AG20443 (cell line): Measurements from ENCODE around the gene MED13.
A peak's percentile ranks its signal among the peaks of the same experiment; 100 is the strongest.
"Not testable (repeated sequence)": the region's sequence is repeated elsewhere in the genome, so short reads cannot be mapped to it uniquely, and the experiment has no call there.

Experiments
- DNase-seq: peaks from one replicate; pipeline ENCODE4 v3.0.0; 2012; ENCODE audit warnings: low spot score, mixed read lengths

MED13 gene

DNA sequence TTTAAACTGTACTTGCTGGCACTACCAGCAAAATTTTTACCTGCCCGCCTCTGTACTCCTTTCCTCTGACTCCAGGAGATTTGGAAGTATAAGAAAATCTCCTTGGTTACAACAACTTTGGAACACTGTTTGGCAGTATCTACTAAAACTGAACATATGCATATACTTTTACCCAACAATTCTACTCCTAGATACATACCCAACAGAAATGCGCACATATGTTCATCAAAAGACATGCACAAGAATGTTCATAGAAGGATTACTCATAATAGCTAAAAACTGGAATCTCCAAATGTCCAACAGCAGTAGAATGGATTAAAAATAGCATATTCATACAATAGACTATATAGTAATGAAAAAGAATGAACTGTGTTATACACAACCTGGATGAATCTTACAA is 21.7 kb upstream of the MED13 start:
- DNase-seq, result no peak

DNA sequence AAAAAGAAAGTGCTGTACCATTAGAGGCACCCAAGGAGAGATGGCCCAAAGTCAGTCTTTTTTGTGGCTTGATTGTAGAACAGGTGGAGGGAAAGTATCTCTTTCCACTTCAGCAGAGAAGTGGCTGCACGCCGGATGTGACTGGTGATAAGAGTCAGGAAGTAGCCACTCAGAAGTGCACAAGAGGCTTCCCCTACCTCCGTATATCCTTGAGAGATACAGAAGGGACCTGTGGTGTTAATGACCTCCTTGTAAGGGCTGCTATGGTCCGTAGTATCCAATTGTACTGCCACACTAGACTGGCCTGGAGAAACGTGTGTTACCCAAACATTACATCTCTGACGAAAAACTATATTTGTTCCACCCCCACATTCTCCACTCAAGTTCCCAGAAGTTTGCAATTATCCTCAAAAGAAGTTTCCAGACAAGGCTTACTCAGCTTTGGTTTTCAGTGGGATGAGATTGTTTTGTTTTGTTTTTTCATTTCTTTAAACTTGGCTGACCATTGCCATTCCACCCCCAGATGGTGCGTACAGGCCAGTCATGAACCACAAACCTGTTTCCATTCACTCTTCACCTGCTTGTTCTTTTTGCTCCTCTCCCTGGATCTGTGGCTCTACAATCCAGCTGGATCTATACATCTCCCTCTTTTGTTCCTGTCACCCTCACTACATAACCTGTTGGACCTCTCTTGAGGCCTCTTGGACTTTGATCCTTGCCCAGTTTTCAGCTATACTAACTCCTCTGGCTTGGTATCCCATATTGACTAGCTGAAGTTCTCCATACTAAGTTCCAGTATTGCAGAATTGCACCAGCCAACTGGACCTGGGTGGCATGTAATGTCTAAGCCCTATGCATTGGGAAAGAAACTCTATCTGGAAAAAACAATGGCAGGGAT is 20.7 kb upstream of the MED13 start:
- peak; percentile 67 for DNase-seq

DNA sequence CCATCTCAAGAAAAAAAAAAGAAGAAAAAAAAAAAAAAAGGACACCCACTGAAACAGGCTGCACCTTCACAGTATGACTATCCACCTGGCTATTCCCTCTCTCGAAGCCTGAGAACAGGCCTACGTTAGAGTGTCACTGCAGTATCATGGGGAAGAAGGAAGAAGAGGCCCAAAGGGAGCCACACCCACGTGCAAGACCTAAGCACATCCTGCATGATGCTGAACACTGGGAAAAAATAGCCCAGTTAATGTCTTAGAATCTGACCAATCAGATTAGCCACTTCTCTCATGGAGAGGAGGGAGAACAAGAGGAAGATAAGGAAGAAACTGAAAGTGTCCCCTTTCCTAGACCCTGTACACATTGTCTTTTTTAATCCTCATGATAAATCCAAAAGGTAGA is 19.5 kb upstream of the MED13 start:
- no peak for DNase-seq

DNA sequence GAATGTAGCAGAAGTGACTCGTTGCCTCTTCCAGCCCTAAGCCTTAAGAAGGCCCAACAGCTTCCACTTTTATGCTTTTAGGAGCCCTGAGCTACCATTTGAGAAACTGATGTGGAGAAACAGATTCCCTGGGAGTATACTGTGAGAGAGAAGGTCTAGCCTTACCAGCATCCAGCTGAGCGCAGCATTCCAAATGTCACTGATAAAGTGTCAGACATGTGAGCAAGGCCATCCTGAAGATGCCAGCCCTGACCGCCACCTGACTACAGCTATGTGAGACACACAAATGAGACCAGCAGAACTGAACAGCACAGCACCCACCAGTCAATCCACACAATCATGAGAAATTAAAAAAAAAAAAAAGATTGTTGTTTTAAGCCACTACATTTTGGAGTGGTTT is 18.6 kb upstream of the MED13 start:
- DNase-seq, result no peak

DNA sequence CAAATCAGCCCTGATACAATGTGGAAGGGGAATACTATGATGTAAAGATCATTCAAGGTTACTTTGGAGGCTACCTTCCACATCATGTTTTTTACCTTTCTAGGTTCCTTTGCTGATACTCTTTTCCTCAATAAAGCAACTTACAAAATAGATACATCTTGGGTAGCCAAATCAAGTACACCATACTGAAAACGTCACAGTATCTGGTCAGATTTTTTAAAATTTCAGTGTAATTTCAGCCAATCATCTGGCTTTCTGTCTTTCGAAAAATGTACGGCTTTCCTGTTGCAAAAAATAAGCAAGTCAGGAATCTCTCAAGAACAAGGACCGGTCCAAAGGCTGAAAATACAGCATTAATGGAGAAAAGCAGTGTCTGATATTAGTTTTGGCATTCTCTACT is 15.6 kb upstream of the MED13 start:
- no peak for DNase-seq

DNA sequence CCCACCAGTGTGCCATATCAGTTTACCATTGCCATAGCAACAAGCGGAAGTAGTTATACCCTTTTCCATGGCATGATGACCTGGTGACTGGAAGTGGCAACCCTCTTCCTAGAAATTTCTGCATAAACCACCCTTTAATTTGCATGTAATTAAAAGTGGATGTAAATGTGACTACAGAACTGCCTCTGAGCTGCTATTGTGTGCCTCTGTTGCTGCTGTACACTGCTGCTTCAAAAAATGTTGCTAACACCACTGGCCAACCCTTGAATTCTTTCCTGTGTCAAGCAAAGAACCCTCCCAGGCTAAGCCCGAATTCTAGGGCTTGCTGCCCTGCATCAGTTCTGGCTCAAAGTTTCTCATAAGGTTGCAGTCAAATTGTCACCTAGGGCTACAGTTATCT is 12.9 kb upstream of the MED13 start:
- no peak for DNase-seq

DNA sequence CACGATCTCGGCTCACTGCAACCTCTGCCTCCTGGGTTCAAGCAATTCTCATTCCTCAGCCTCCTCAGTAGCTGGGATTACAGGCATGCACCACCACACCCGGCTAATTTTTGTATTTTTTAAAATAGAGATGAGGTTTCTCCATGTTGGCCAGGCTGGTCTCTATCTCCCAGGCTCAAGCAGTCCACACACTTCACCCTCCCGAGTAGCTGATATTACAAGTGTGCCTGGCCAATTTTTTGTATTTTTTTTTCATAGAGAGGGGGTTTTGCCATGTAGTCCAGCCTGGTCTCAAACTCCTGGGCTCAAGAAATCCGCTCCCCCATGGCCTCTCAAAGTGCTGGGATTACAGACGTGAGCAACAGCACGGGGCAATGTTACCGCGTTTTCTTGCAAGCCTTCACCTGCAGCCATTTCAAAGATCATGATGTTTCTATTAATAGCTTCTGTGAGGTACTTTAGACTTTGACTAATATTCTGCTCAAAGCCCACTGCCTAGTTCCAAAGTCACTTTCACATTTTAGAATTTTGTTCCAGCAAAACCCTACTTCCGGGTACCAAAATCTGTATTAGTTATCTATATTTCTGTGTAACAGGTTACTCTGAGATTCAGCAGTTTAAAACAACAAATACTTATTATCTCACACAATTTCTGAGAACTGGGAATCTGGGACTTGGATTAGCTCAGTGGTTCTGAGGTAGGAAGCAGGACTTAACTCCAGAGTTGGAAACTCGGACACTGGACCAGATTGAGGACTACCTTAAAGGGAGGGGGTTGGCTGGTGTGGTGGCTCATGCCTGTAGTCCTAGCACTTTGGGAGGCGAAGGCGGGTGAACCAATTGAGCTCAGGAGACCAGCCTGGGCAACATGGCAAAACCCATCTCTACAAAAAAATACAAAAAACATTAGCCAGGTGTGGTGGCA is 12.0 kb upstream of the MED13 start:
- DNase-seq, result no peak

DNA sequence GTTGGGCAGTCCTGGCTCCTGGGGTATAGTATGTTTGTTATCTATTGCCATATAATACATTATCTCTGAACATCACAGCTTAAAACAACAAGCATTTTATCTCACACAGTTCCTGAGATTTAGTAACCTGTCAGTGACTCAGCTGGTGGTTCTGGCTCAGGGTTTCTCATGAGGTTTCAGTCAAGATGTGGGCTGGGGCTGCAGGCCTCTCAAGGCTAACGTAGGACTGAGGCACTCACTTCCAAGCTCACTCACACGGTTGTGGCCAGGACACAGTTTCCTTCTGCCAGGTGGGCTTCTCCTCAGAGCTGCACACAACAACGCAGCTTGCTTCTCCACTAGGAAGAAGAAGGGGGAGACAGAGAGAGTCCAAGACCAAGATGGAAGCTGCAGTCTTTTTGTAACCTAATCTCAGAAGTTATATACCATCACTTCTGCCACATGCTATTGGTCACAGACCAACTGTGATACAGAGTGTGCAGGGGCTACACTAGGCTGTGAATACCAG is 10.3 kb upstream of the MED13 start:
- no peak for DNase-seq

DNA sequence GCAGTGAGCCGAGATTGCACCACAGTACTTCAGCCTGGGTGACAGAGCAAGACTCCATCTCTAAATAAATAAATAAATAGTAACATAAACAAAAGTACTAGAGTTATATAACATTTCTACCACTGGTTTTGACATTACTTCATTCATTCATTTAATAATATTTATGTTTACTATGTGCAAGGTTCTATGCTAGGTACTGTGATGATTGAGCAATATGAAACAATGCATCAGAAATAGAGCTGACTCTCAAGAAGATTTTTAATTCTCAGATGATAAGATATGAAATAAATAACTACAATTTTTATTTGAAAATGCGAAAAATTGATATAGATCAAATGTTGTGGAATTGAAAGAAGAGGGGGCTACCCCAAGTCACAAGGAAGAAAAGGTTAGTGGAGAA is 8.9 kb upstream of the MED13 start:
- DNase-seq, result no peak

DNA sequence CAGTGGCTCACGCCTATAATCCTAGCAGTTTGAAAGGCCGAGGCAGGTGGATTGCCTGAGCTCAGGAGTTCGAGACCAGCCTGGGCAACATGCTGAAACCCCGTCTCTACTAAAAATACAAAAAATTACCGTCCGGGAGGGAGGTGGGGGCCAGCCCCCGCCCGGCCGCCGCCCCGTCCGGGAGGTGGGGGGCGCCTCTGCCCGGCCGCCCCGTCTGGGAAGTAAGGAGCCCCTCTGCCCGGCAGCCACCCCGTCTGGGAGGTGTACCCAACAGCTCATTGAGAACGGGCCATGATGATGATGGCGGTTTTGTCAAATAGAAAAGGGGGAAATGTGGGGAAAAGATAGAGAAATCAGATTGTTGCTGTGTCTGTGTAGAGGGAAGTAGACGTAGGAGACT is 7.8 kb upstream of the MED13 start:
- DNase-seq, result not testable (repeated sequence)

DNA sequence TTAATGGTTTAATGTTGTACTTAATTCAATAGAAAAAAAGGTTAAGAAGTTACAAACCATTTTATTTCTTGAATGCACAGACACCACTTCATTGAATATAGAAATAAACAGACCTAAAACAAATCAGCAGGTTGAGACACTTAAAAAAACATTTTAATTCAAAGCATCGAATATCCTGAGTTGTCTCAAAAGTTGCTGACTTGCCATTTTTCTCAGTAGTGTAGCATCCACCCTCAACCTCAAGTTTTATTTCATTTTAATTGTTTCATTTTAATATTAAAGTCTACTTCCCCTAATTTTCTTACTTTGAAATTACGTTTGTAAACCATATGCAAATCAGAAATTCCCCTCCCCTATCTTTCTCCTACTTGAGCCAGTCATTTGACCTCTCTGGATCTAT is 5.8 kb upstream of the MED13 start:
- DNase-seq, result no peak

DNA sequence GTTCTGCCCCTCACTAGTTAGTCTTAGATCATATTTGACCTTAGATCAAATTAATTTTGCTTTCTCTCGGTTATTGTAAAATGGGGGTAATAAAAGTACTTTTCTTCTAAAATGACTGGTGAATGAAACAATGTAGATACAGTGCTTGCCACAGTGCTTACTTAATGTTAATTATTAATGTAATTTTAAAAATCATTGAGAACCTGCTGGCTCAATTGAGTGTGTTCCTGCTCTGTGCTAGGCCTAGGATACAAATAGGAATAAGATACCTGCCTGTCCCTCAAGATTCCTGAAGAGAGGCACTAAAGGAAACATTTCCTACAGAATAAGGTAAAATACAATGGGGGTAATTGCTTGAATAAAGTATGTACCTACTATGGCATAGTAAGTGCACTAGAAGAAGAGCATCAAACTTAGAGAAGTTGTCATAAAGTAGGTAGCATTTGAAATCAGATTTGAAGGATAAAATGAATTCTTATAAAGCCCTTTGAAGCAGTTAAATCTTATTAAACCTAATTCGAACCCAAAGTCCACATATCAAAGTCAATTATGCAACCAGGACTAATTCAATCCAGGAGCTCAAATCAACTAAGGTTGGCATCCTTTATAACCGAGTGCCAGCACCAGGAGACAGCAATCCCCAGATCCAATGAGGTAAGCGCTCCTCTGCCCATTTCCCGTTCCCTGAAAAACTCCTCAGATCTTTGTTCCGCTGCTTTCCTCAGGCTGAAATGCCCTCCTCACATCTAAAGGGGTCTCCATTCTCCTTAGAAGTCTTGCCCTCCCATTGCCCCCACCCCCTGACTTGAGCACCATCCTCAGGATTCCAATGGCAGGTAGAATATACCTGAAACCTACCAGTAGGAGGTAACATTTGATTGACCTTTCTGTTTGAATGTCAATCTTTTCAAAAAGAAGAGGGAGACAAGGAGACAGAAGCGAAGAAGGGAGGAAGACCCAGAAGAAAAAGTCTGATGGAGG is 2.4 kb upstream of the MED13 start:
- no peak for DNase-seq

DNA sequence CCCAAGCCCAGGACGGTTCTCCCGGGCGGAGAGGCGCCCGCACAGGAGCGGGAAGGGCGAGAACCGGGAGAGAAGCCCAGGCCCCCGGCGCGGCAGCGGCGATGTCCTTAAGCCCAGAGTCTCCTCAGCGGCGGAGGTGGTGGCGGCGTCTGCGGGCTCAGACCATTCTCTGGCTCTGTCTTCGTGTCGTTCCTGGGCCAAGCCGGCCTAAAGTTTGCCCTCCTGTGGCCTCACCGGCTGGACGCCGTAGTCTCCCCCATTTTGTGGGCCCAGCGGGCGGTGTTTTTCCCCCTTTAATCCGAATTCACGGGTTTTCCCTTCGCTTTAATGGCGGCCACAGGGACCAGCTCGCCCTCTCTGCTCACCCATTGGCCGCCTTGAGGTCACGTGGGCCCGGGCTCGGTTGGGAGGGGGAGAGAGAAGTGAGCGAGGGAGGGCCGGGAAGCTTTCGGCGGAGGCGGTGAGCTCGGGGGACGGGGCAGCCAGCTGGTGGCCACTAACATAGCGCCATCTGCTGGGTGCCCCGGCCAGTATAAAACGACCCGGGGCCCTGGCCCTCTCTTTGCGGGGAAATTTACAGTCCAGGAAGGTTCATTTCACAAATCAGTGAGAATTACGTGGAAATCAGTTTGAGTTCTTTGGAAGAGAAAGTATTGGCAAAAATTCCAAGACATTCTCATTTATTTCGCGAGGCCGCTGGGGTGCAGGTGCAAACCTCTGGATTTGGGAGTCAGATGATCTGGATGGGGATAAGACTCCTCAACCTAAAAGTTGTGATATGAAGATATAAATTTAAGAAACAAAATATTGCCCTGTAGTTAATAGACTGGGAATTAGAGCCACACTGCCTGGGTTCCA is 762 bp upstream of the MED13 start:
- peak; percentile 99 for DNase-seq

DNA sequence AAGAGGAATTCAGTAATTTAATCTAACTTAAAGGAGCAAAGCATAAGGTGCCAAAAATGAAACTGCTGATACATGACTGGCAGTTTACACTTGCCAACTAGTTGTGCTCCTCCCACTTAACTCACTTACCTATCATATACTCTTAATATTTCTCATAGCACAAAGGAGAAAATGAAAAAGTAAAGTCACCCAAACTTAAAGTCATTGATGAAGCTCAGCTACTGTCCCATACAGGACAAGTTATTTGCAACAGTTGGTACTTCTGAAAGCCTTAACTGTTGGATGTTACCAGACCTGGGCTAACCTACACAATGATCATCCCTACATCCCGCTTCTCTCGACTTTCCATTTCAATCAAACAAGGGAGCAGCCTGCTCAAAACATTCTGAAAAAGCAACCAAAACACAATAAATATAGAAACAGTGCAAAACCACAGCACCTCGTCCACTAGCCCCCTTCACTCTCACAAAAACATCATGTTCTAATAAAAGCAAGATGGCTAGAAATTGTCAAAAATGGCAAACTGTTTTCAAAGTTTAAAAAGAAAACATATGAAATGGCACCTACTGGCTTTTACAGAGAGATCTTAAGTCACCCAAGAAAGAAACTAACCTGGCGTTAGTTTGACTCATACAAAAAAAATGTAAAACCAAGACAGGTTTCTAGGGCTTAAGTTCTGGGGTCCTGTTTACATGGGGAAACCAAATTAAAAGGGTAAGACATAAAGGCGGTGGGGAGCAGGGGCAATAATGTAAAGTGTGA is 868 bp downstream of the MED13 start:
- no peak for DNase-seq

DNA sequence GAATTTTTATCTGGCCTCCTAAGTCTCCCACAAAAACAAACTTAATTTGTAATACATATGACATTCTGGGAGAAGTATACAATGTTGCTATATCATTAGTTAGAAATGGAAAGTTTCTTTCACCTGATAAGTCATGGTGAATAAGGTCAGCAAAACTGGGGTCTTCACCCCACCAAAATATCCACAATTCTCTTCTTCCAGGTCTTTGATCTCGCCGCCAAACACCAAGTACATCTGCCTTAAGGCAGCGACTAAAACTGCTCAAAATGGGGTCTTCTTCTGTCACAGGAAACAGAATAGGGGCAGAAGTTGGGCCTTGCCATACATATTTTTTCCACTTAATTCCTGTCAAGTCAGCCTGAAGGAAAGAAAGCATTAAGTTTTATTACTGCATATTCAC is 2.1 kb downstream of the MED13 start:
- DNase-seq, result no peak

DNA sequence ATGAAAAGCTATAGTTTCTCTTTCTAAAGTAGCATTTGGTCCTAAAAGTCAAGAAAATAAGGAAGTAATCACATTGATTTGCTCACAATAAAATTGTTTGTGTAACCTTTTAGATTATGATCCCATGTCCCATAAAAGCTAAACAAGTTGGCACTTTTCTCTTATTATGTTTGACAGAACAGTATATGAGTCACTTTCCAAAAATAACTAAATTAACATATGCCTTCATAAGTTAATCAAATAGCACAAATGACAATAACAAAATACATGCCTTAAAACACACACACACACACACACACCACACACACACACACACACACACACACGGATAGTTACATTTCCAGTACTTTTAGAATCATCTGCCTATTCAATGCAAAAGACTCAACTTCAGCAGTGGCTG is 2.8 kb downstream of the MED13 start:
- DNase-seq, result no peak

DNA sequence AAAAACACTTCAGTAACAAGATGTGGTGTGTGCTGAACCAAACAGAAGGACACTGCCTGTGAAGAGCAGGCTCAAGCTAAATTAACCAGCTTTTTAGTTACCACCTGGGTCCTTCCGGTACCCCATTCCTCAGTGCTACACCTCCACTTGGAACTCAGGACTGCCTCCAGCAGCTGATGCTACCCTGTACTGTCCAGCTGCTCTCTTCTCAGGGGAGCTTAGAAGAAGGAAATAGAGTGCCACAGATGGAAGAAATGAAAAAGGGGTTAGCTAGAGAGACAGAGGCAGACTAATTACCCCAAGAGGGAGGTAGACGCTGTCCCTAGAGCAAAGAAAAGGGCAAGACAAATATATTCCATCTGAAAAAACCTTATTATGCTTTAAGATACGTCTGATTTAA is 5.7 kb downstream of the MED13 start:
- no peak for DNase-seq

DNA sequence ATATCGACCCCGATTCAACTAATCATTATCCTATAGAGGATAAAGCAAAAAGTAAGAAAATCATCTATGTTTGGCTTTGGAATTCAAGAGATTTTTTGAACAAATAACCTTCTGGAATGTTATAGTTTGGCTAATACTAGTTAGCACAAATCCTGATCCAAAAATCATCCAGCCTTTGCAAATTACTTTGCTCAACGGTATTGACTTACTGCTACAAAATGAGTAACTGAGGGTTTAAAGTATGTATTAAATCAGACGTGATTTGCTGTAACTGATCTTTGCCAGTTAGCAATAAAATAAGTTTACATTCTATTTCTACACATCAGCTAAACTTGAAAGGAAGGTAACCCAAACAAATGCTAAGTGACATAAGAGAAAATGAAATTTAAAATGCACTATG is 6.5 kb downstream of the MED13 start:
- DNase-seq, result no peak

DNA sequence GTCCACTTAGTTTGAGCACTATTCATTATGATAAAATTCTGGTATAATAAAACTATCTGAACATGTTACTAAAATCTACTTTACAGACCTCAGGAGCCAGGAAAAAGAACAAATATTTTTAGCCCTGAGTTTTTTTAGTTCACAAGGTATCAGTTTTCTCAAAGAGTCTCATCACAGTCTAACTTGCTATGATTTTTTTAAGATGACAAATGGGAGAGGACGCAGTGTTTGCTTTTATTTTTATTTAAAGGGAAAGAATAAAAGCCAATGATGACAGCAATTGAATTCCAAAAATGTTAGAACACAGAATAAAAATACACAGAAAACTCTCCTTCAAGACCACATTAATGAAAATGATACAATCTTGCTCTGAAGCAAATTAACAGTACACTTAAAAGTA is 7.4 kb downstream of the MED13 start:
- no peak for DNase-seq

DNA sequence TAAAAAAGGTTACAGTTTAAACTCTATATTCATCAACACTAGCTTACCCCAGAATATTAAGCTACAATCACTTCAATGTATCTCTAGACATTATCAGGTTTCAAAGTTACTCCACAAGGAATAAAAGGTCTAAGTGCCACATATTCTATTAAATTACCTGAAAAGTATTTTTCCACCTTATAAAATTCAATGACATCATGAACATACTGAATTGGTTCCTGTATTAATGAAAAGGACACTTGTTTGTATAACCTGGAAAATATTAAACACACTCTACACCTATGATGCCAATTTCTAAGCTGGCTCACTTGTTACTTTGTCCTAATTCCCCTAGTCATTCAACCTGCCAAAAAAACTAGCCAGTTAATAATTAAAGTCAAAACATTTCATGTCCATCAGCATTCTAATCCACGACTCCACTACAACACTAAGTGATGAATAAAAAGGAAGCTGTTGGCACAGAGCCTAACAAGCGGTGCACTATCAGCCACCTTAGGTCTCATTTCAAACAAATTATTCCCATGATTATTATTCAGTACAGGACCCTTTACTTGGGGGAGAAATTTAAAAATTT is 12.2 kb downstream of the MED13 start:
- no peak for DNase-seq
